IMR-90 (cell line): Measurements from ENCODE around the gene CPA4. TPM values are rescaled to one million over a fixed set of nuclear protein-coding genes. Genes with fewer than 3 reads are reported as not detected.

Experiments
- ATAC-seq: fragments of 200-7000 bp; cut with Tn5 transposase; 2 replicates; pipeline ENCODE4 v1.9.1; 2020; ENCODE audit warnings: low read depth, mild to moderate bottlenecking, moderate library complexity
- BruUV-seq: library from RNA; stranded (reverse); fragments of 400-500 nt; replicated peaks from 2 replicates; lab custom pipeline; 2021; lab: Mats Ljungman, UMichigan
- CTCF ChIA-PET: fragments of 300-600 bp; formaldehyde crosslinking; extraction: SDS; loops from one replicate; lab custom pipeline; 2021; ENCODE audit warnings: antibody characterized with exemption; lab: Yijun Ruan, JAX
- POLR2A ChIA-PET: fragments of 300-600 bp; sonication (Branson Sonifier 250); formaldehyde crosslinking; loops from one replicate; lab custom pipeline; 2022; ENCODE audit warnings: antibody characterized with exemption; ENCODE audit not compliant: unreplicated experiment; lab: Charles Lee
- DNase-seq: peaks from one replicate; pipeline ENCODE4 v3.0.0; 2013
- H2AFZ ChIP-seq: replicated peaks from 2 replicates; pipeline ENCODE3; 2013; ENCODE audit warnings: low read length, mild to moderate bottlenecking; ENCODE audit not compliant: poor library complexity
- H2AK5ac ChIP-seq: 2 replicates; pipeline ENCODE4 v1.6.1; 2013; ENCODE audit warnings: low read depth, low read length, inconsistent platforms
- H2AK9ac ChIP-seq: replicated peaks from 2 replicates; pipeline ENCODE3; 2013; ENCODE audit warnings: mild to moderate bottlenecking, low read depth, low read length, moderate library complexity; ENCODE audit not compliant: poor library complexity
- H2BK120ac ChIP-seq: 2 replicates; pipeline ENCODE4 v1.6.1; 2013; ENCODE audit warnings: low read depth, low read length, inconsistent platforms
- H2BK15ac ChIP-seq: 3 replicates; pipeline ENCODE4 v1.6.1; 2013; ENCODE audit warnings: low read depth, low read length, inconsistent platforms
- H2BK20ac ChIP-seq: 2 replicates; pipeline ENCODE4 v1.6.1; 2013; ENCODE audit warnings: low read depth, mild to moderate bottlenecking, inconsistent platforms, low read length, moderate library complexity
- H2BK5ac ChIP-seq: 2 replicates; pipeline ENCODE4 v1.6.1; 2013; ENCODE audit warnings: mild to moderate bottlenecking, low read depth, low read length, inconsistent platforms; ENCODE audit not compliant: poor library complexity, severe bottlenecking
- H3K14ac ChIP-seq: replicated peaks from 2 replicates; pipeline ENCODE4 v1.6.1; 2013; ENCODE audit warnings: low read depth, low read length, inconsistent platforms
- H3K18ac ChIP-seq: 2 replicates; pipeline ENCODE4 v1.6.1; 2013; ENCODE audit warnings: low read depth, low read length, control low read depth
- H3K23ac ChIP-seq: 2 replicates; pipeline ENCODE4 v1.6.1; 2013; ENCODE audit warnings: low read depth, low read length, inconsistent platforms
- H3K27ac ChIP-seq: 2 replicates; pipeline ENCODE4 v1.5.1; 2013; ENCODE audit warnings: mild to moderate bottlenecking, control low read depth, low read length; ENCODE audit not compliant: insufficient read depth
- H3K27me3 ChIP-seq: 2 replicates; pipeline ENCODE4 v1.6.1; 2013; ENCODE audit warnings: low read length; ENCODE audit not compliant: control insufficient read depth, insufficient read depth
- H3K36me3 ChIP-seq: 2 replicates; pipeline ENCODE4 v1.6.1; 2013; ENCODE audit warnings: low read length, mixed read lengths; ENCODE audit not compliant: control insufficient read depth, insufficient read depth
- H3K4ac ChIP-seq: 2 replicates; pipeline ENCODE4 v1.6.1; 2013; ENCODE audit warnings: low read depth, low read length, inconsistent platforms
- H3K4me1 ChIP-seq: 2 replicates; pipeline ENCODE4 v1.6.1; 2013; ENCODE audit warnings: low read length, mixed read lengths; ENCODE audit not compliant: control insufficient read depth, insufficient read depth
- H3K4me2 ChIP-seq: 2 replicates; pipeline ENCODE4 v1.6.1; 2013; ENCODE audit warnings: low read depth, mild to moderate bottlenecking, control low read depth, low read length, moderate library complexity
- H3K4me3 ChIP-seq: 2 replicates; pipeline ENCODE4 v1.5.1; 2013; ENCODE audit warnings: low read depth, mild to moderate bottlenecking, control low read depth, low read length, moderate library complexity; ENCODE audit not compliant: insufficient read depth
- H3K56ac ChIP-seq: 2 replicates; pipeline ENCODE4 v1.6.1; 2013; ENCODE audit warnings: low read length, inconsistent platforms; ENCODE audit not compliant: insufficient read depth; ENCODE audit errors: extremely low read depth
- H3K79me1 ChIP-seq, 2 experiments: 2 replicates each; pipeline ENCODE4 v1.6.1; 2013; ENCODE audit warnings: low read length in 2 of 2, inconsistent platforms in 1 of 2, low read depth in 1 of 2
- H3K9ac ChIP-seq: 2 replicates; pipeline ENCODE4 v1.6.1; 2013; ENCODE audit warnings: low read depth, low read length, control low read depth
- H3K9me1 ChIP-seq: 2 replicates; pipeline ENCODE4 v1.6.1; 2013; ENCODE audit warnings: low read length, inconsistent platforms; ENCODE audit not compliant: insufficient read depth
- H3K9me3 ChIP-seq: 2 replicates; pipeline ENCODE4 v1.6.1; 2013; ENCODE audit warnings: low read length; ENCODE audit not compliant: control insufficient read depth, insufficient read depth
- H4K20me1 ChIP-seq: 2 replicates; pipeline ENCODE4 v1.6.1; 2013; ENCODE audit warnings: low read length, inconsistent platforms; ENCODE audit not compliant: insufficient read depth
- H4K5ac ChIP-seq: 2 replicates; pipeline ENCODE4 v1.6.1; 2013; ENCODE audit warnings: mild to moderate bottlenecking, low read depth, low read length, control low read depth
- H4K8ac ChIP-seq, 2 experiments: 2 replicates each; pipeline ENCODE4 v1.6.1; 2013; ENCODE audit warnings: low read depth in 2 of 2, low read length in 2 of 2, control low read depth in 1 of 2, inconsistent platforms in 1 of 2
- H4K91ac ChIP-seq: 2 replicates; pipeline ENCODE4 v1.6.1; 2013; ENCODE audit warnings: low read depth, low read length, inconsistent platforms; ENCODE audit not compliant: insufficient read depth
- BHLHE40 ChIP-seq: fragments of 150-350 bp; IDR thresholded peaks from 2 replicates; pipeline ENCODE4 v1.6.1; 2016; ENCODE audit warnings: mild to moderate bottlenecking, low read depth, low read length
- CEBPB ChIP-seq: IDR thresholded peaks from 2 replicates; pipeline ENCODE4 v1.6.1; 2012; ENCODE audit warnings: low read depth, low read length, improper control_type of control experiment
- CHD1 ChIP-seq: IDR thresholded peaks from 2 replicates; pipeline ENCODE4 v1.6.1; 2012; ENCODE audit warnings: low read depth, low read length, improper control_type of control experiment
- ELK1 ChIP-seq: fragments of 150-350 bp; IDR thresholded peaks from 2 replicates; pipeline ENCODE4 v1.6.1; 2016; ENCODE audit warnings: low read depth, mild to moderate bottlenecking, low read length, moderate library complexity, borderline replicate concordance
- FOS ChIP-seq: fragments of 150-350 bp; IDR thresholded peaks from 2 replicates; pipeline ENCODE4 v1.6.1; 2016; ENCODE audit warnings: low read depth, low read length
- MAFK ChIP-seq: IDR thresholded peaks from 2 replicates; pipeline ENCODE4 v1.6.1; 2012; ENCODE audit warnings: low read depth, low read length, improper control_type of control experiment
- MAZ ChIP-seq: IDR thresholded peaks from 2 replicates; pipeline ENCODE4 v1.6.1; 2012; ENCODE audit warnings: low read depth, mild to moderate bottlenecking, low read length, improper control_type of control experiment, moderate library complexity, borderline replicate concordance
- MXI1 ChIP-seq: IDR thresholded peaks from 2 replicates; pipeline ENCODE4 v1.6.1; 2012; ENCODE audit warnings: low read depth, mild to moderate bottlenecking, low read length, moderate library complexity, borderline replicate concordance
- NFE2L2 ChIP-seq: fragments of 150-350 bp; IDR thresholded peaks from 2 replicates; pipeline ENCODE4 v1.6.1; 2016; ENCODE audit warnings: low read depth, mild to moderate bottlenecking, low read length
- POLR2A ChIP-seq: IDR thresholded peaks from 2 replicates; pipeline ENCODE4 v1.6.1; 2012; ENCODE audit warnings: mild to moderate bottlenecking, low read depth, low read length
- RAD21 ChIP-seq: IDR thresholded peaks from 2 replicates; pipeline ENCODE4 v1.6.1; 2012; ENCODE audit warnings: low read length, improper control_type of control experiment
- RCOR1 ChIP-seq: IDR thresholded peaks from 2 replicates; pipeline ENCODE4 v1.6.1; 2012; ENCODE audit warnings: mild to moderate bottlenecking, low read length, improper control_type of control experiment; ENCODE audit not compliant: insufficient replicate concordance
- RFX5 ChIP-seq: IDR thresholded peaks from 2 replicates; pipeline ENCODE4 v1.8.0; 2012; ENCODE audit warnings: low read depth, mild to moderate bottlenecking, low read length, moderate library complexity
- SMC3 ChIP-seq: fragments of 150-350 bp; IDR thresholded peaks from 2 replicates; pipeline ENCODE4 v1.6.1; 2016; ENCODE audit warnings: low read depth, mild to moderate bottlenecking, antibody characterized with exemption, low read length, moderate library complexity
- WGBS, 2 experiments: methylation state at CpG; one replicate each; pipeline versions ENCODE4 v1.1.5 to v1.1.7; 2013; ENCODE audit warnings: missing lambda C conversion rate in 2 of 2; ENCODE audit not compliant: insufficient read length in 1 of 2; ENCODE audit errors: extremely low coverage in 2 of 2; 5-methylcytosine and 5-hydroxymethylcytosine counted together
- dilution Hi-C: fragments of 300-500 bp; cut with HindIII; formaldehyde crosslinking; loops from one replicate; pipeline ENCODE4 v1.14.3; 2018; ENCODE audit warnings: low sequenced_read_pairs; ENCODE audit not compliant: unreplicated experiment
- in situ Hi-C: fragments of 300-500 bp; cut with MboI; formaldehyde crosslinking; loops from 3 replicates; pipeline ENCODE4 v1.14.3; 2019; ENCODE audit warnings: low sequenced_read_pairs, inconsistent platforms, mixed read lengths
- intact Hi-C: fragments of 100-400 bp; cut with micrococcal nuclease; formaldehyde crosslinking; loops from 2 replicates; pipeline ENCODE4 v1.10.0; 2022
- polyA plus RNA-seq, 3 experiments: library from polyadenylated mRNA; depleted of rRNA; stranded (reverse); fragments of >200 nt; gene quantifications; 2 replicates each; pipeline ENCODE4 v1.2.3, GENCODE V29; 2012; ENCODE audit warnings: low replicate concordance in 1 of 3
- total RNA-seq: library from RNA; depleted of rRNA; stranded (reverse); fragments of >200 nt; gene quantifications from 2 replicates; pipeline ENCODE4 v1.2.3, GENCODE V29; 2012
- TF ChIP-seq, protein P1 (sequence below): conservative IDR thresholded peaks from 2 replicates; pipeline ENCODE4 v1.5.1; 2012; ENCODE audit warnings: mild to moderate bottlenecking, low read depth, low read length, improper control_type of control experiment
- TF ChIP-seq, protein P2 (sequence below): fragments of 150-350 bp; IDR thresholded peaks from 2 replicates; pipeline ENCODE4 v1.6.1; 2017; ENCODE audit warnings: mild to moderate bottlenecking, antibody characterized with exemption, low read length, low read depth

CPA4 gene
- total and polyA plus RNA-seq, 2 of the 4 experiments (the other 2 are of a cell fraction): 316 to 365 TPM

DNA sequence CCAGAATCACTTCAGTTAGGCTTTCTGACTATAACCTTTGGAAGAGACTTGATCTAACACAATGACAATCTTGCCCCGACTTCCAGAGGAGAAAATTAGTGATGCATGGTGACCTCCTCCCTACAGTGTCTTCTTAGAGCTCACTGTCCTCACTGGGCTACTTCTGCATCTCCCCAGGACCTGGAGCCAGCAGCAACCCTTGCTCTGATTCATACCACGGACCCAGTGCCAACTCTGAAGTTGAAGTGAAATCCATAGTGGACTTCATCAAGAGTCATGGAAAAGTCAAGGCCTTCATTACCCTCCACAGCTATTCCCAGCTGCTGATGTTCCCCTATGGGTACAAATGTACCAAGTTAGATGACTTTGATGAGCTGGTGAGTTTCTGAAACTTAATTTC, 13.7 kb upstream of the CPA4 start:
- POLR2A ChIA-PET: no interaction called here
- Histone ChIP-seq H3K23ac (no peak overlapping the region; the same call in 1 of the 2 replicates), H2AFZ (no peak overlapping the region), H3K27me3 (no peaks in the 10 kb centered on the region), H2BK20ac (peak overlapping the region; percentile 68), H4K91ac (peak overlapping the region; percentile 52), H2BK15ac (peak overlapping the region; percentile 62; the same call in 2 of the 3 replicates), H2AK5ac (peak overlapping the region; percentile 65), H3K9me1 (no peaks in the 10 kb centered on the region), H3K36me3 (no peaks in the 10 kb centered on the region), H4K20me1 (no peaks in the 10 kb centered on the region), H2BK120ac (peak overlapping the region; percentile 35; the same call in 1 of the 2 replicates), H3K4ac (peak overlapping the region; percentile 68), H3K9ac (no peak overlapping the region), H3K9me3 (no peaks in the 10 kb centered on the region), H4K8ac (peak overlapping the region in 1 of 2 experiments; percentile 29; a peak in 2 of 4 replicates), H3K4me1 (peaks cover 6% of the 10 kb centered on the region), H3K79me1 (no peaks in the 10 kb centered on the region), H2BK5ac (peak overlapping the region; percentile 15), H3K56ac (no peak overlapping the region), H3K27ac (peak overlapping the region; percentile 12; the same call in 1 of the 2 replicates), H2AK9ac (peak overlapping the region; percentile 57), H3K14ac (peak overlapping the region; percentile 79; the same call in 1 of the 2 replicates), H3K4me3 (no peak overlapping the region), H3K4me2 (no peak overlapping the region), H4K5ac (peak overlapping the region; percentile 75; the same call in 1 of the 2 replicates), H3K18ac (peak overlapping the region; percentile 68)
- TF ChIP-seq BHLHE40 (no peak), MAFK (no peak), ELK1 (no peak), RAD21 (no peak), CHD1 (no peak), CEBPB (no peak), RCOR1 (no peak), FOS (no peak), MAZ (no peak), NFE2L2 (no peak), POLR2A (no peak), RFX5 (no peak), MXI1 (no peak), SMC3 (no peak)
- TF ChIP-seq, protein P1, sequence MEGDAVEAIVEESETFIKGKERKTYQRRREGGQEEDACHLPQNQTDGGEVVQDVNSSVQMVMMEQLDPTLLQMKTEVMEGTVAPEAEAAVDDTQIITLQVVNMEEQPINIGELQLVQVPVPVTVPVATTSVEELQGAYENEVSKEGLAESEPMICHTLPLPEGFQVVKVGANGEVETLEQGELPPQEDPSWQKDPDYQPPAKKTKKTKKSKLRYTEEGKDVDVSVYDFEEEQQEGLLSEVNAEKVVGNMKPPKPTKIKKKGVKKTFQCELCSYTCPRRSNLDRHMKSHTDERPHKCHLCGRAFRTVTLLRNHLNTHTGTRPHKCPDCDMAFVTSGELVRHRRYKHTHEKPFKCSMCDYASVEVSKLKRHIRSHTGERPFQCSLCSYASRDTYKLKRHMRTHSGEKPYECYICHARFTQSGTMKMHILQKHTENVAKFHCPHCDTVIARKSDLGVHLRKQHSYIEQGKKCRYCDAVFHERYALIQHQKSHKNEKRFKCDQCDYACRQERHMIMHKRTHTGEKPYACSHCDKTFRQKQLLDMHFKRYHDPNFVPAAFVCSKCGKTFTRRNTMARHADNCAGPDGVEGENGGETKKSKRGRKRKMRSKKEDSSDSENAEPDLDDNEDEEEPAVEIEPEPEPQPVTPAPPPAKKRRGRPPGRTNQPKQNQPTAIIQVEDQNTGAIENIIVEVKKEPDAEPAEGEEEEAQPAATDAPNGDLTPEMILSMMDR: no peak
- TF ChIP-seq, protein P2, sequence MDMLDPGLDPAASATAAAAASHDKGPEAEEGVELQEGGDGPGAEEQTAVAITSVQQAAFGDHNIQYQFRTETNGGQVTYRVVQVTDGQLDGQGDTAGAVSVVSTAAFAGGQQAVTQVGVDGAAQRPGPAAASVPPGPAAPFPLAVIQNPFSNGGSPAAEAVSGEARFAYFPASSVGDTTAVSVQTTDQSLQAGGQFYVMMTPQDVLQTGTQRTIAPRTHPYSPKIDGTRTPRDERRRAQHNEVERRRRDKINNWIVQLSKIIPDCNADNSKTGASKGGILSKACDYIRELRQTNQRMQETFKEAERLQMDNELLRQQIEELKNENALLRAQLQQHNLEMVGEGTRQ: no peak
- no CpG with 5 or more reads among the region's 2 CpGs for WGBS, 2 experiments
- intact Hi-C loops: loop anchor here (5.0 kb wide), 1 partner anchor 163 kb away; the partner anchor contains the start of gene CEP41
- no TSS peak for BruUV-seq
- in situ Hi-C loops: no loop called here
- DNase-seq (no peak), ATAC-seq (no peak)
- dilution Hi-C loops: no loop called here
- CTCF ChIA-PET: no interaction called here
